Prostate gland (tissue), 2 donors: ENCODE data around the gene SPRYD3. TPM values are rescaled to one million over a fixed set of nuclear protein-coding genes. Genes with fewer than 3 reads are reported as not detected.

Source experiments
- DNase-seq: peaks from one replicate; pipeline ENCODE4 v3.0.0-alpha.2; 2019; ENCODE audit warnings: low spot score
- H3K27ac ChIP-seq, 2 donors: fragments of 200-600 bp; sonication (generic); 2 replicates each; pipeline ENCODE4 v1.5.1; 2017 to 2019
- H3K27me3 ChIP-seq: fragments of 200-600 bp; sonication (generic); replicated peaks from 2 replicates; pipeline ENCODE4 v1.5.1; 2019; ENCODE audit not compliant: insufficient read depth
- H3K36me3 ChIP-seq, 2 donors: fragments of 200-600 bp; sonication (generic); 1 replicate in 1 of 2; 2 replicates in 1 of 2; pipeline versions ENCODE4 v1.5.1 to v1.8.1; 2017 to 2019
- H3K4me1 ChIP-seq: fragments of 200-600 bp; sonication (generic); replicated peaks from 2 replicates; pipeline ENCODE4 v1.5.1; 2019
- H3K4me3 ChIP-seq, 2 donors: fragments of 200-600 bp; sonication (generic); 2 replicates each; pipeline ENCODE4 v1.5.1; 2017 to 2019
- H3K9me3 ChIP-seq: fragments of 200-600 bp; sonication (generic); 2 replicates; pipeline ENCODE4 v1.5.1; 2017
- CTCF ChIP-seq, 4 experiments: fragments of 200-600 bp in 2 of 4; fragments of 450-650 bp in 2 of 4; sonication (generic) in 2 of 4; IDR thresholded peaks; 1 replicate in 3 of 4; 2 replicates in 1 of 4; pipeline ENCODE4 v1.5.1; 2016 to 2019; ENCODE audit warnings: antibody characterized with exemption in 4 of 4, mild to moderate bottlenecking in 2 of 4, moderate library complexity in 2 of 4
- POLR2A ChIP-seq: fragments of 450-650 bp; IDR thresholded peaks from one replicate; pipeline ENCODE4 v1.6.1; 2016; ENCODE audit warnings: antibody characterized with exemption, mild to moderate bottlenecking
- POLR2AphosphoS5 ChIP-seq: sonication (generic); formaldehyde crosslinking; IDR thresholded peaks from one replicate; pipeline ENCODE4 v1.6.1; 2017; ENCODE audit warnings: antibody characterized with exemption
- WGBS: methylation state at CpG from one replicate; pipeline ENCODE4 v1.1.5; 2018; 5-methylcytosine and 5-hydroxymethylcytosine counted together
- intact Hi-C: fragments of 100-400 bp; cut with DNase I; formaldehyde crosslinking; loops from one replicate; pipeline ENCODE4 v1.14.2; 2022
- total RNA-seq, 2 donors: library from RNA; depleted of rRNA; stranded (reverse); fragments of >200 nt; gene quantifications; one replicate each; pipeline ENCODE4 v1.1.0, GENCODE V29; 2016

The SPRYD3 gene
- total RNA-seq, 2 donors from 2014 or later = 38.7 to 54.4 TPM

GRCh38 chr12:53076461-53076860 lies 2.7 kb downstream of the SPRYD3 start:
- H3K4me1 ChIP-seq = peaks cover 11% of the 10 kb centered on the region

GRCh38 chr12:53074999-53075370 lies 4.2 kb downstream of the SPRYD3 start:
- DNase-seq = no peak
- WGBS = 95% methylated on average over 3 of the region's 3 CpGs
- TF ChIP-seq CTCF (IDR thresholded peaks at IDR 0.05) (no peak), POLR2AphosphoS5 (no peak), POLR2A (no peak)
- peaks cover 0 to 13% of the 10 kb centered on the region in 2 donors for H3K36me3 ChIP-seq
- intact Hi-C loops = no loop called here
- no peak overlapping the region for H3K4me3 ChIP-seq
- H3K9me3 ChIP-seq = no peaks in the 10 kb centered on the region
- H3K27ac ChIP-seq = peak overlapping the region in 1 of 2 donors; percentile 54
- H3K27me3 ChIP-seq = no peaks in the 10 kb centered on the region
- H3K4me1 ChIP-seq = peaks cover 11% of the 10 kb centered on the region

More at GRCh38 chr12:53076461-53076860, 2.7 kb downstream of the SPRYD3 start:
- 96% methylated on average over 3 of the region's 3 CpGs for WGBS
- H3K27me3 ChIP-seq = no peaks in the 10 kb centered on the region
- TF ChIP-seq CTCF (IDR thresholded peaks at IDR 0.05) (no peak), POLR2AphosphoS5 (no peak), POLR2A (no peak)
- H3K27ac ChIP-seq = no peak overlapping the region
- no peak for DNase-seq
- H3K9me3 ChIP-seq = no peaks in the 10 kb centered on the region
- peaks cover 0 to 13% of the 10 kb centered on the region in 2 donors for H3K36me3 ChIP-seq
- intact Hi-C loops = no loop called here
- no peak overlapping the region for H3K4me3 ChIP-seq

GRCh38 chr12:53074283-53074998 lies 4.7 kb downstream of the SPRYD3 start:
- Histone ChIP-seq H3K27me3 (no peaks in the 10 kb centered on the region), H3K36me3 (peaks cover 0 to 13% of the 10 kb centered on the region in 2 donors), H3K9me3 (no peaks in the 10 kb centered on the region), H3K27ac (peak overlapping the region; percentile 54 to 57), H3K4me3 (no peak overlapping the region), H3K4me1 (peaks cover 12% of the 10 kb centered on the region)
- intact Hi-C loops = no loop called here
- TF ChIP-seq POLR2AphosphoS5 (no peak), POLR2A (no peak), CTCF (IDR thresholded peaks at IDR 0.05) (no peak)
- DNase-seq = no peak
- WGBS = 88% methylated on average over 11 of the region's 11 CpGs

GRCh38 chr12:53073881-53074280 lies 5.3 kb downstream of the SPRYD3 start:
- H3K9me3 ChIP-seq = no peaks in the 10 kb centered on the region
- peaks cover 15% of the 10 kb centered on the region for H3K4me1 ChIP-seq
- no peaks in the 10 kb centered on the region for H3K27me3 ChIP-seq
- 16% methylated on average over 6 of the region's 6 CpGs for WGBS
- TF ChIP-seq CTCF (IDR thresholded peaks at IDR 0.05) (no peak), POLR2AphosphoS5 (peak; percentile 75)
- DNase-seq = no peak
- H3K36me3 ChIP-seq = peaks cover 0 to 13% of the 10 kb centered on the region in 2 donors
- intact Hi-C loops = no loop called here
- H3K4me3 ChIP-seq = no peak overlapping the region
- peak overlapping the region; percentile 54 to 57 for H3K27ac ChIP-seq
